Endothelial cell of umbilical vein (primary cell): ENCODE measurements around the gene MRPS27. TPM values are rescaled to one million over a fixed set of nuclear protein-coding genes. Genes with fewer than 3 reads are reported as not detected.

Source experiments
- BruUV-seq: library from RNA; stranded (reverse); fragments of 400-500 nt; replicated peaks from 2 replicates; lab custom pipeline; 2021; lab: Mats Ljungman, UMichigan
- CTCF ChIA-PET: fragments of 300-600, 350-600 bp; sonication (Branson Sonifier 250); formaldehyde crosslinking; loops from one replicate; lab custom pipeline; 2021; ENCODE audit warnings: antibody characterized with exemption, inconsistent platforms; lab: Charles Lee
- POLR2A ChIA-PET: fragments of 300-600, 350-600 bp; sonication (Branson Sonifier 250); formaldehyde crosslinking; loops from one replicate; lab custom pipeline; 2021; ENCODE audit warnings: antibody characterized with exemption, inconsistent platforms; lab: Charles Lee
- DNase-seq: peaks from one replicate; pipeline ENCODE4 v3.0.0-alpha.2; 2011; ENCODE audit warnings: low read depth, low spot score
- FAIRE-seq: peaks from 2 replicates; lab custom pipeline; 2011; peaks lifted over from hg19 to GRCh38; lab: Jason Lieb, UNC
- H2AFZ ChIP-seq: 2 replicates; pipeline ENCODE4 v1.6.0; 2012; ENCODE audit warnings: low read depth, low read length, control low read depth, inconsistent platforms
- H3K27ac ChIP-seq: 2 replicates; pipeline ENCODE4 v1.5.1; 2011; ENCODE audit warnings: low read depth, mild to moderate bottlenecking, control low read depth, low read length, moderate library complexity; ENCODE audit not compliant: insufficient read depth
- H3K27me3 ChIP-seq, 2 experiments: 2 replicates each; pipeline versions ENCODE4 v1.6.0 to v1.6.1; 2011; ENCODE audit warnings: low read length in 2 of 2, mixed read lengths in 1 of 2; ENCODE audit not compliant: control insufficient read depth in 2 of 2, insufficient read depth in 2 of 2
- H3K36me3 ChIP-seq, 2 experiments: 2 replicates in 1 of 2; 3 replicates in 1 of 2; pipeline ENCODE4 v1.5.1; 2011; ENCODE audit warnings: low read length in 2 of 2, mild to moderate bottlenecking in 1 of 2, moderate library complexity in 1 of 2; ENCODE audit not compliant: control insufficient read depth in 2 of 2, insufficient read depth in 2 of 2; ENCODE audit errors: extremely low read depth in 1 of 2
- H3K4me1 ChIP-seq: 3 replicates; pipeline ENCODE4 v1.5.1; 2011; ENCODE audit warnings: mild to moderate bottlenecking, low read length; ENCODE audit not compliant: control insufficient read depth, insufficient read depth; ENCODE audit errors: extremely low read depth
- H3K4me2 ChIP-seq: 2 replicates; pipeline ENCODE4 v1.6.1; 2011; ENCODE audit warnings: low read length, control low read depth, mixed read lengths; ENCODE audit not compliant: insufficient read depth
- H3K4me3 ChIP-seq, 3 experiments: fragments of 200-600 bp in 1 of 3; sonication (generic), shearing (Covaris generic) in 1 of 3; replicated peaks in 1 of 3; 2 replicates each; pipeline ENCODE4 v1.5.1; 2011 to 2016; ENCODE audit warnings: control low read depth in 3 of 3, low read length in 3 of 3, mild to moderate bottlenecking in 2 of 3, inconsistent platforms in 1 of 3, low read depth in 1 of 3, moderate library complexity in 1 of 3; ENCODE audit not compliant: insufficient read depth in 1 of 3
- H3K79me2 ChIP-seq: 2 replicates; pipeline ENCODE4 v1.6.0; 2012; ENCODE audit warnings: low read length, inconsistent platforms; ENCODE audit not compliant: control insufficient read depth, insufficient read depth
- H3K9ac ChIP-seq: replicated peaks from 2 replicates; pipeline ENCODE3; 2011; ENCODE audit warnings: low read length, control low read depth; ENCODE audit not compliant: insufficient read depth; ENCODE audit errors: extremely low read depth
- H3K9me1 ChIP-seq: replicated peaks from 3 replicates; pipeline ENCODE4 v1.6.0; 2011; ENCODE audit warnings: mild to moderate bottlenecking, low read length; ENCODE audit not compliant: control insufficient read depth, insufficient read depth; ENCODE audit errors: extremely low read depth
- H3K9me3 ChIP-seq: replicated peaks from 2 replicates; pipeline ENCODE4 v1.5.1; 2012; ENCODE audit warnings: low read length, inconsistent platforms; ENCODE audit not compliant: control insufficient read depth, insufficient read depth
- H4K20me1 ChIP-seq: replicated peaks from 2 replicates; pipeline ENCODE3; 2011; ENCODE audit warnings: mild to moderate bottlenecking, low read length; ENCODE audit not compliant: control insufficient read depth, insufficient read depth; ENCODE audit errors: extremely low read depth
- CTCF ChIP-seq, 2 donors: IDR thresholded peaks; 1 replicate in 1 of 2; 2 replicates in 1 of 2; pipeline ENCODE4 v1.5.1; 2011; ENCODE audit warnings: low read length in 2 of 2, mild to moderate bottlenecking in 2 of 2, moderate library complexity in 2 of 2, control low read depth in 1 of 2, inconsistent platforms in 1 of 2, low read depth in 1 of 2; ENCODE audit not compliant: insufficient read depth in 1 of 2; ENCODE audit errors: extremely low read depth in 1 of 2
- EZH2 ChIP-seq: IDR thresholded peaks from 2 replicates; pipeline ENCODE4 v1.6.1; 2012; ENCODE audit warnings: borderline replicate concordance, low read depth, mild to moderate bottlenecking, moderate library complexity, low read length, inconsistent platforms; ENCODE audit not compliant: severe bottlenecking
- FOS ChIP-seq: IDR thresholded peaks from 2 replicates; pipeline ENCODE4 v1.6.1; 2011; ENCODE audit warnings: mild to moderate bottlenecking, low read length, moderate library complexity, borderline replicate concordance; ENCODE audit not compliant: insufficient read depth
- GATA2 ChIP-seq: IDR thresholded peaks from 2 replicates; pipeline ENCODE4 v1.7.0; 2011; ENCODE audit warnings: low read depth, mild to moderate bottlenecking, moderate library complexity, mixed read lengths, low read length; ENCODE audit not compliant: insufficient read length, insufficient read depth
- JUN ChIP-seq: IDR thresholded peaks from 2 replicates; pipeline ENCODE4 v1.6.1; 2011; ENCODE audit warnings: borderline replicate concordance, low read depth; ENCODE audit not compliant: insufficient read length, insufficient read depth
- MAX ChIP-seq: IDR thresholded peaks from 2 replicates; pipeline ENCODE4 v1.6.1; 2011; ENCODE audit not compliant: insufficient read depth, insufficient read length
- MYC ChIP-seq: IDR thresholded peaks from one replicate; pipeline ENCODE4 v1.6.1; 2011; ENCODE audit warnings: mild to moderate bottlenecking, low read depth, low read length
- POLR2A ChIP-seq: IDR thresholded peaks from 2 replicates; pipeline ENCODE4 v1.6.1; 2012; ENCODE audit warnings: low read depth, mild to moderate bottlenecking, control low read depth, low read length
- POLR2AphosphoS5 ChIP-seq: IDR thresholded peaks from 2 replicates; pipeline ENCODE4 v1.6.1; 2012; ENCODE audit warnings: low read depth, mild to moderate bottlenecking, control low read depth, low read length, moderate library complexity; ENCODE audit not compliant: insufficient read depth
- dilution Hi-C: fragments of 300-500 bp; cut with MboI; formaldehyde crosslinking; loops from one replicate; pipeline ENCODE4 v1.15.0; 2019; ENCODE audit warnings: low sequenced_read_pairs; ENCODE audit not compliant: extremely low pct_ligation_motif_present
- intact Hi-C: fragments of 100-400 bp; cut with micrococcal nuclease; formaldehyde crosslinking; loops from one replicate; pipeline ENCODE4 v1.10.0; 2022
- polyA plus RNA-seq, 4 experiments: library from polyadenylated mRNA; depleted of rRNA in 3 of 4; stranded (reverse) in 3 of 4; unstranded in 1 of 4; fragments of >200 nt; gene quantifications; 2 replicates each; pipeline versions ENCODE4 v1.2.1 to v1.2.3, GENCODE V29; 2011 to 2012; ENCODE audit warnings: missing spikeins in 1 of 4
- total RNA-seq: library from RNA; stranded (reverse); gene quantifications from 2 replicates; pipeline ENCODE4 v1.2.3, GENCODE V29; 2021

MRPS27 gene
- total and polyA plus RNA-seq, 2 donors (not counting 3 experiments of a cell fraction or from before 2014, with no cell fraction given): 56.0 to 67.1 TPM

GRCh38 chr5:72179028-72179815 lies 140.8 kb downstream of the MRPS27 start:
- Histone ChIP-seq H3K9me1 (no peaks in the 10 kb centered on the region), H3K9ac (no peak overlapping the region), H3K4me3 (no peak overlapping the region), H3K27ac (no peak overlapping the region), H3K27me3 (no peaks in the 10 kb centered on the region), H3K4me2 (no peak overlapping the region), H3K36me3 (peaks cover 14 to 16% of the 10 kb centered on the region in 2 experiments), H3K79me2 (peaks cover 77% of the 10 kb centered on the region), H3K9me3 (no peaks in the 10 kb centered on the region), H3K4me1 (no peaks in the 10 kb centered on the region), H2AFZ (no peak overlapping the region), H4K20me1 (peaks cover 5% of the 10 kb centered on the region)
- TF ChIP-seq POLR2AphosphoS5 (no peak), MAX (no peak), GATA2 (no peak), JUN (no peak), CTCF (IDR thresholded peaks at IDR 0.05; ENCODE audit: extremely low read depth in 1 of 2, insufficient read depth in 1 of 2, low read depth in 1 of 2, low read length in 2 of 2) (no peak), MYC (no peak), POLR2A (no peak), EZH2 (no peak), FOS (no peak)
- intact Hi-C loops (no loop called here), dilution Hi-C loops (no loop called here)
- BruUV-seq: no TSS peak
- ChIA-PET CTCF (interaction anchor here (0.8 to 1.5 kb wide), 3 partner anchors 8 to 16 kb away, joined by 3 to 4 read pairs (median 3); no protein-coding TSS in a partner anchor), POLR2A (no interaction called here)
- FAIRE-seq (no peak), DNase-seq (no peak)
